Fibroblast of the aortic adventitia (primary cell): ENCODE data around the gene GALNT16. TPM values are rescaled to one million over a fixed set of nuclear protein-coding genes. Genes with fewer than 3 reads are reported as not detected.
"Not testable (repeated sequence)": the region's sequence is repeated elsewhere in the genome, so short reads cannot be mapped to it uniquely, and the experiment has no call there.

ENCODE experiments used
- DNase-seq: peaks from one replicate; pipeline ENCODE4 v3.0.0-alpha.2; 2010; ENCODE audit warnings: low read depth
- H3K4me3 ChIP-seq: 2 replicates; pipeline ENCODE4 v1.5.1; 2011; ENCODE audit warnings: low read depth, mild to moderate bottlenecking, control low read depth, low read length, moderate library complexity
- CTCF ChIP-seq: IDR thresholded peaks from 2 replicates; pipeline ENCODE4 v1.5.1; 2011; ENCODE audit warnings: mild to moderate bottlenecking, low read length, control low read depth, inconsistent platforms; ENCODE audit not compliant: insufficient read depth
- total RNA-seq: library from RNA; depleted of rRNA; stranded (reverse); fragments of >200 nt; gene quantifications from 2 replicates; pipeline ENCODE4 v1.2.3, GENCODE V29; 2012; ENCODE audit warnings: low replicate concordance

Gene GALNT16
- total RNA-seq, 1 donor, result 4.6 TPM

- no peak for TF ChIP-seq CTCF
- no peak overlapping the region for H3K4me3 ChIP-seq
- no peak for DNase-seq
Measured at GRCh38 chr14:69373104-69373503, 113.1 kb downstream of the GALNT16 start.

GRCh38 chr14:69374235-69374634, 114.3 kb downstream of the GALNT16 start:
- no peak for DNase-seq
- TF ChIP-seq CTCF, result no peak
- H3K4me3 ChIP-seq, result no peak overlapping the region

GRCh38 chr14:69375182-69375581, 115.2 kb downstream of the GALNT16 start:
- H3K4me3 ChIP-seq, result no peak overlapping the region
- no peak for DNase-seq
- TF ChIP-seq CTCF, result no peak

DNA sequence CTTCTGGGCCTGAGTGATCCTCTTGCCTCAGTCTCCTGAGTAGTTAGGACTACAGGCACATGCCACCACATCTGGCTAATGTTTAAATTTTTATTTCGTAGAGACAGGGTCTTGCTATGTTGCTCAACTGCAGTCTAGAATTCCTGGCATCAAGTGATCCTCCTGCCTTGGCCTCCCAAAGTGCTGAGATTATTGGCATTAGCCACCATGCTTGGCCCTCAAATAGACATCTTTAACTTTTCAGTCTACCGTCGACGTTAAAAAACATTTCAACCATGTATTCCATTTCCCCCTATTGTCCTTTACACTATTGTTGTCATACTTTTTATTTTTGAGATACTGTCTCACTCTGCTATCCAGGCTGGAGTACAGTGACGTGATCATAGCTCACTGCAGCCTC, 115.8 kb downstream of the GALNT16 start:
- no peak for DNase-seq
- no peak for TF ChIP-seq CTCF
- no peak overlapping the region for H3K4me3 ChIP-seq

DNA sequence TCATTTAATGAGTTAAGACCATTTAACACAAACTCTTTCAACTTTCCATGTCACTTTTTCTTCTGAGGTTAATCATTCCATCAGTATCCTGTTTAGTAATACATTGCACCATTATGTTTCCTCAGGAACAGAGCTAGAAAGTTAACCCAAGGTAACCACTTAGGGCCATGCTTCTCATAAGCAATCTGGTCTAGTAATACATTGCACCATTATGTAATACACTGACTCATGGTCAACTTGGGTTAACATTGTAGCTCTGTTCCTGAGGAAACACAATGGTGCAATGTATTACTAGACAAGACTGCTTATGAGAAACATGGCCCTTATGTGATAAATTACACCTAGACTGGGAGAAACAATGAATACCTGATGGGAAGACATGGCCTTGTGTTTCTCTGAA, 116.5 kb downstream of the GALNT16 start:
- peak; percentile 38 for DNase-seq
- no peak overlapping the region for H3K4me3 ChIP-seq
- no peak for TF ChIP-seq CTCF

- no peak for DNase-seq
- no peak for TF ChIP-seq CTCF
- no peak overlapping the region for H3K4me3 ChIP-seq
Measured at GRCh38 chr14:69378274-69378673, 118.3 kb downstream of the GALNT16 start.

- no peak overlapping the region for H3K4me3 ChIP-seq
- TF ChIP-seq CTCF, result no peak
- DNase-seq, result no peak
Measured at GRCh38 chr14:69387311-69387710, 127.4 kb downstream of the GALNT16 start.

DNA sequence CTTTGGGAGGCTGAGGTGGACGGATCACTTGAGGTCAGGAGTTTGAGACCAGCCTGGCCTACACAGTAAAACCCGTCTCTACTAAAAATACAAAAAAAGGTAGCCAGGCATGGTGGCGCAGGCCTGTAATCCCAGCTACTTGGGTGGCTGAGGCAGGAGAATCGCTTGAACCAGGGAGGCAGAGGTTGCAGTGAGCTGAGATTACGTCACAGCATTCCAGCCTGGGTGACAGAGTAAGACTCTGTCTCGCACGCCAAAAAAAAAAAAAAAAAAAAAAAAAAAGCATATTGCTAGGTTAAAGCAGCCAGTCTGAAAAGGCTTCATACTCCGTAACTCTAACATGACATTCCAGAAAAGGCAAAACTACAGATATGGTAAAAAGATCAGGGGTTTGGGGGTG, 131.4 kb downstream of the GALNT16 start:
- DNase-seq, result peak; percentile 51
- not testable (repeated sequence) for H3K4me3 ChIP-seq
